Ovary (tissue), 3 donors: ENCODE data around the gene ELMOD3.

ENCODE experiments used
- CTCF ChIP-seq, 3 donors: fragments of 450-650 bp in 2 of 3; fragments of 200-600 bp in 1 of 3; IDR thresholded peaks; one replicate each; pipeline versions ENCODE4 v1.5.1 to v1.8.0; 2016 to 2022; ENCODE audit warnings: antibody characterized with exemption in 3 of 3, mild to moderate bottlenecking in 1 of 3
- POLR2A ChIP-seq: fragments of 450-650 bp; IDR thresholded peaks from one replicate; pipeline ENCODE4 v1.6.1; 2017; ENCODE audit warnings: antibody characterized with exemption, mild to moderate bottlenecking, moderate library complexity
- donor health status: DM: no; HTN: no; CAD: no.

GRCh38 chr2:85319796-85320195, 34.8 kb upstream of the ELMOD3 start:
- TF ChIP-seq CTCF (IDR thresholded peaks at IDR 0.05): no peak
- no peak for TF ChIP-seq POLR2A
